ENCODE results near the gene MYH6. TPM values are rescaled to one million over a fixed set of nuclear protein-coding genes. Genes with fewer than 3 reads are reported as not detected.

The MYH6 gene
- total and polyA plus RNA-seq, 9 donors, result 0.66 to 7.2 (median 4.4) TPM

GRCh38 chr14:23435543-23436326 lies 27.7 kb upstream of the MYH6 start, which contains the start of gene MYH7:
Gene MYH7 (minus strand): TSS chr14:23435660. CDS start chr14:23433732, 1,928 bp downstream.
- peaks cover 60% of the 10 kb centered on the region for H3K4me1 ChIP-seq (ENCODE audit: control insufficient read depth, insufficient read depth, low read length)
- H3K27me3 ChIP-seq (ENCODE audit: control insufficient read depth, insufficient read depth, low read length), result no peaks in the 10 kb centered on the region
- H3K36me3 ChIP-seq (ENCODE audit: control insufficient read depth, insufficient read depth, low read length), result no peaks in the 10 kb centered on the region
- H3K27ac ChIP-seq (ENCODE audit: low read length), result peak within 1 kb of the TSS; percentile 88
- DNase-seq, result peak; percentile 59
- no peaks in the 10 kb centered on the region for H3K9me3 ChIP-seq (replicated peaks; ENCODE audit: control insufficient read depth, low read depth, low read length)
- WGBS (ENCODE audit: insufficient coverage), result 32% methylated on average over 7 of the region's 10 CpGs
- H3K4me3 ChIP-seq (ENCODE audit: low read length), result peak within 1 kb of the TSS; percentile 25

GRCh38 chr14:23434488-23435222 lies 26.6 kb upstream of the MYH6 start:
- Histone ChIP-seq H3K27ac (ENCODE audit: low read length) (peak overlapping the region; percentile 88), H3K4me1 (ENCODE audit: control insufficient read depth, insufficient read depth, low read length) (peaks cover 57% of the 10 kb centered on the region), H3K4me3 (ENCODE audit: low read length) (peak overlapping the region; percentile 25), H3K36me3 (ENCODE audit: control insufficient read depth, insufficient read depth, low read length) (peaks cover 3% of the 10 kb centered on the region), H3K9me3 (replicated peaks; ENCODE audit: control insufficient read depth, low read depth, low read length) (no peaks in the 10 kb centered on the region), H3K27me3 (ENCODE audit: control insufficient read depth, insufficient read depth, low read length) (no peaks in the 10 kb centered on the region)
- DNase-seq, result no peak
- 81% methylated on average over 4 of the region's 8 CpGs for WGBS (ENCODE audit: insufficient coverage)

- Histone ChIP-seq H3K36me3 (ENCODE audit: control insufficient read depth, insufficient read depth, low read length) (peaks cover 3% of the 10 kb centered on the region), H3K27ac (ENCODE audit: low read length) (no peak overlapping the region), H3K4me3 (ENCODE audit: low read length) (no peak overlapping the region), H3K27me3 (ENCODE audit: control insufficient read depth, insufficient read depth, low read length) (no peaks in the 10 kb centered on the region), H3K9me3 (replicated peaks; ENCODE audit: control insufficient read depth, low read depth, low read length) (no peaks in the 10 kb centered on the region), H3K4me1 (ENCODE audit: control insufficient read depth, insufficient read depth, low read length) (peaks cover 45% of the 10 kb centered on the region)
- 80% methylated on average over 10 of the region's 10 CpGs for WGBS (ENCODE audit: insufficient coverage)
- DNase-seq, result no peak
Observed at GRCh38 chr14:23433457-23433856, 25.4 kb upstream of the MYH6 start.

GRCh38 chr14:23432946-23433345 lies 24.9 kb upstream of the MYH6 start:
- H3K4me3 ChIP-seq (ENCODE audit: low read length), result no peak overlapping the region
- H3K9me3 ChIP-seq (replicated peaks; ENCODE audit: control insufficient read depth, low read depth, low read length), result no peaks in the 10 kb centered on the region

GRCh38 chr14:23432102-23432925 lies 24.2 kb upstream of the MYH6 start:
- no peak for DNase-seq
- H3K27me3 ChIP-seq (ENCODE audit: control insufficient read depth, insufficient read depth, low read length), result no peaks in the 10 kb centered on the region
- H3K27ac ChIP-seq (ENCODE audit: low read length), result no peak overlapping the region
- H3K9me3 ChIP-seq (replicated peaks; ENCODE audit: control insufficient read depth, low read depth, low read length), result no peaks in the 10 kb centered on the region
- H3K4me1 ChIP-seq (ENCODE audit: control insufficient read depth, insufficient read depth, low read length), result peaks cover 34% of the 10 kb centered on the region
- H3K4me3 ChIP-seq (ENCODE audit: low read length), result peak overlapping the region; percentile 5
- peaks cover 6% of the 10 kb centered on the region for H3K36me3 ChIP-seq (ENCODE audit: control insufficient read depth, insufficient read depth, low read length)
- 88% methylated on average over 12 of the region's 17 CpGs for WGBS (ENCODE audit: insufficient coverage)

More at GRCh38 chr14:23432946-23433345, 24.9 kb upstream of the MYH6 start:
- Histone ChIP-seq H3K27ac (ENCODE audit: low read length) (no peak overlapping the region), H3K36me3 (ENCODE audit: control insufficient read depth, insufficient read depth, low read length) (peaks cover 3% of the 10 kb centered on the region), H3K27me3 (ENCODE audit: control insufficient read depth, insufficient read depth, low read length) (no peaks in the 10 kb centered on the region), H3K4me1 (ENCODE audit: control insufficient read depth, insufficient read depth, low read length) (peaks cover 40% of the 10 kb centered on the region)
- WGBS (ENCODE audit: insufficient coverage), result 82% methylated on average over 5 of the region's 10 CpGs
- DNase-seq, result no peak

DNA sequence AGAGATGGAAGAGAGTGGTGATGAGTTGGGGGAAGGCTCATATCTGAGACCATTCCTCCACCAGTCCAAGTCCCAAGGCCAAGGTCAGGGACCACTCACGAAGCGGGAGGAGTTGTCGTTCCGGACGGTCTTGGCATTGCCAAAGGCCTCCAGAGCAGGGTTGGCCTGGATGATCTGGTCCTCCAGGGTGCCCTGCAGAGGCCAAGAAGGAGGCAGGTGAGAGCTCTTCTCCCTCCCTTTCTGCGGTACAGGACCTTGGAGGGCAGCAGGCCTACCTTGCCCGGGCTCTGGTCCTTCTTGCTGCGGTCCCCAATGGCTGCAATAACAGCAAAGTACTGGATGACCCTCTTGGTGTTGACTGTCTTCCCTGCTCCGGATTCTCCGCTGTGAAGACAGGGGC lies 23.4 kb upstream of the MYH6 start:
- 90% methylated on average over 9 of the region's 10 CpGs for WGBS (ENCODE audit: insufficient coverage)
- peaks cover 6% of the 10 kb centered on the region for H3K36me3 ChIP-seq (ENCODE audit: control insufficient read depth, insufficient read depth, low read length)
- H3K9me3 ChIP-seq (replicated peaks; ENCODE audit: control insufficient read depth, low read depth, low read length), result no peaks in the 10 kb centered on the region
- H3K27ac ChIP-seq (ENCODE audit: low read length), result no peak overlapping the region
- no peak overlapping the region for H3K4me3 ChIP-seq (ENCODE audit: low read length)
- no peaks in the 10 kb centered on the region for H3K27me3 ChIP-seq (ENCODE audit: control insufficient read depth, insufficient read depth, low read length)
- DNase-seq, result no peak
- H3K4me1 ChIP-seq (ENCODE audit: control insufficient read depth, insufficient read depth, low read length), result peaks cover 26% of the 10 kb centered on the region

DNA sequence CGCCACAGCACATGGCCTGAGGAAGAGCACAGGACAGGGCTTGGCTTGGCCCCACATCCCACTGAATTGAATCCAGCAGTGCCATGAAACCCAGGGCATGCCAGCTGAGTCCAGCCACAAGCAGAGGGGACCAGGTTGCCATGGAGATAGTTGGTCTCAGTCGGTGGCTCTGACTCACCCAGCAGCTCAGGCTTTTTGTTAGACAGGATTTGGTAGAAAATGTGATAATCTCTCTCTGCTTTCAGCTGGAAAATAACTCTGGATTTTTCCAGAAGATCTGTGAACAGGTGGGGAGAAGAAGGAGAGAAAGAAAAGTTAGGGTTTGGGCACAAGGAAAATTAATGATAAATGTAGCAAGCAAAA lies 22.6 kb upstream of the MYH6 start:
- Histone ChIP-seq H3K9me3 (replicated peaks; ENCODE audit: control insufficient read depth, low read depth, low read length) (no peaks in the 10 kb centered on the region), H3K27me3 (ENCODE audit: control insufficient read depth, insufficient read depth, low read length) (no peaks in the 10 kb centered on the region), H3K27ac (ENCODE audit: low read length) (peak overlapping the region; percentile 6), H3K4me1 (ENCODE audit: control insufficient read depth, insufficient read depth, low read length) (peaks cover 18% of the 10 kb centered on the region), H3K36me3 (ENCODE audit: control insufficient read depth, insufficient read depth, low read length) (peaks cover 6% of the 10 kb centered on the region), H3K4me3 (ENCODE audit: low read length) (no peak overlapping the region)
- 36% methylated on average over 2 of the region's 2 CpGs for WGBS (ENCODE audit: insufficient coverage)
- DNase-seq, result peak; percentile 58

GRCh38 chr14:23430016-23430722 lies 22.1 kb upstream of the MYH6 start:
- DNase-seq, result no peak
- H3K9me3 ChIP-seq (replicated peaks; ENCODE audit: control insufficient read depth, low read depth, low read length), result no peaks in the 10 kb centered on the region
- no peaks in the 10 kb centered on the region for H3K27me3 ChIP-seq (ENCODE audit: control insufficient read depth, insufficient read depth, low read length)
- peak overlapping the region; percentile 8 for H3K4me3 ChIP-seq (ENCODE audit: low read length)
- H3K27ac ChIP-seq (ENCODE audit: low read length), result no peak overlapping the region
- WGBS (ENCODE audit: insufficient coverage), result 81% methylated on average over 8 of the region's 10 CpGs
- peaks cover 12% of the 10 kb centered on the region for H3K4me1 ChIP-seq (ENCODE audit: control insufficient read depth, insufficient read depth, low read length)
- peaks cover 6% of the 10 kb centered on the region for H3K36me3 ChIP-seq (ENCODE audit: control insufficient read depth, insufficient read depth, low read length)

DNA sequence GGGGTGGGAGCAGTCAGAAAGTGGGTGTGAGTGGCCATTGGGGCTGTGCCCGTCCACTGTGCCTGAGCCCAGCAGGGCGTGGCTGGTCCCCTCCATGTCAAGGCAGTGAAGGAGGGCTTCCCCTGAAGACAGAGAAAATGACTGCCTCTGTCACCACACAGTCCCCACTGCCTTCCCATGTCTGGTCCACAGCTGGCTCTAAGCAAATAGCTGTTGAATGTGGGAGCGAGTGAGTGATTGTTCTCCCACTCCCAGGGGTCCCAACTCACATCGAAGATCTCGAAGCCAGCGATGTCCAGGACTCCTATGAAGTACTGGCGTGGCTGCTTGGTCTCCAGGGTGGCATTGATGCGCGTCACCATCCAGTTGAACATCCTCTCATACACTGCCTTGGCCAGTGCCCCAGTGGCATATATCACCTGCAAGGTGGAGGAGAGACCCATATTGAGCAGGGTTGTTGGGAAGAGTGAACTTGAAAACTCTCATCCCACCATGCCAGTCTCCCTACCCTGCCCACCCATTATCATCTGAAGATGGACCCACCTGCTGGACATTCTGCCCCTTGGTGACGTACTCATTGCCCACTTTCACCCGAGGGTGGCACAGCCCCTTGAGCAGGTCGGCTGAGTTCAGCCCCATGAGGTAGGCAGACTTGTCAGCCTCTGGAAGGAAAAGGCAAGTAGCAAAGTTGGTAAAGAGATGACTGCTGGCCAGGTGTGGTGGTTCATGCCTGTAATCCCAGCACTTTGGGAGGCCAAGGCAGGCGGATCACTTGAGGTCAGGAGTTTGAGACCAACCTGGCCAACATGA lies 20.8 kb upstream of the MYH6 start:
- H3K4me3 ChIP-seq (ENCODE audit: low read length), result no peak overlapping the region
- 86% methylated on average over 4 of the region's 13 CpGs for WGBS (ENCODE audit: insufficient coverage)
- peaks cover 6% of the 10 kb centered on the region for H3K4me1 ChIP-seq (ENCODE audit: control insufficient read depth, insufficient read depth, low read length)
- H3K9me3 ChIP-seq (replicated peaks; ENCODE audit: control insufficient read depth, low read depth, low read length), result no peaks in the 10 kb centered on the region
- no peaks in the 10 kb centered on the region for H3K27me3 ChIP-seq (ENCODE audit: control insufficient read depth, insufficient read depth, low read length)
- no peak for DNase-seq
- no peak overlapping the region for H3K27ac ChIP-seq (ENCODE audit: low read length)
- peaks cover 6% of the 10 kb centered on the region for H3K36me3 ChIP-seq (ENCODE audit: control insufficient read depth, insufficient read depth, low read length)
